SK-N-SH (cell line): Measurements from ENCODE around the gene BEST2. TPM values are rescaled to one million over a fixed set of nuclear protein-coding genes. Genes with fewer than 3 reads are reported as not detected.

Experiments used
- CTCF ChIA-PET: fragments of 300-600, 350-600 bp; formaldehyde crosslinking; extraction: SDS; loops from one replicate; lab custom pipeline; 2021; lab: Yijun Ruan, JAX
- POLR2A ChIA-PET: fragments of 350-600 bp; sonication (Branson Sonifier 250); formaldehyde crosslinking; extraction: SDS; loops from one replicate; lab custom pipeline; 2020; ENCODE audit warnings: antibody characterized with exemption, inconsistent platforms; lab: Yijun Ruan, JAX
- DNase-seq: peaks from one replicate; pipeline ENCODE4 v3.0.0; 2012
- H2AFZ ChIP-seq: fragments of 200-600 bp; sonication (generic); 2 replicates; pipeline ENCODE4 v1.8.1; 2016; ENCODE audit warnings: antibody characterized with exemption, mild to moderate bottlenecking, low read depth
- H3F3A ChIP-seq: fragments of 200-600 bp; sonication (generic); replicated peaks from 2 replicates; pipeline ENCODE3; 2016; ENCODE audit warnings: antibody characterized with exemption, mild to moderate bottlenecking; ENCODE audit not compliant: insufficient read depth
- H3K27ac ChIP-seq, 2 experiments: fragments of 200-500 bp in 1 of 2; fragments of 200-600 bp in 1 of 2; sonication (Bioruptor generic) in 1 of 2; sonication (generic), shearing (Covaris generic) in 1 of 2; 2 replicates each; pipeline versions ENCODE4 v1.5.1 to v1.6.1; 2014 to 2016; ENCODE audit warnings: low read depth in 2 of 2, inconsistent platforms in 1 of 2, low read length in 1 of 2, mild to moderate bottlenecking in 1 of 2, mixed read lengths in 1 of 2
- H3K27me3 ChIP-seq: fragments of 200-600 bp; sonication (generic), shearing (Covaris generic); 2 replicates; pipeline ENCODE4 v1.6.1; 2016; ENCODE audit warnings: mixed run types; ENCODE audit not compliant: insufficient read depth
- H3K36me3 ChIP-seq, 2 experiments: fragments of 200-500 bp in 1 of 2; fragments of 200-600 bp in 1 of 2; sonication (Bioruptor generic) in 1 of 2; sonication (generic) in 1 of 2; replicated peaks in 1 of 2; 2 replicates each; pipeline versions ENCODE3 to v1.5.1; 2014 to 2016; ENCODE audit warnings: low read length in 1 of 2, mild to moderate bottlenecking in 1 of 2; ENCODE audit not compliant: insufficient read depth in 2 of 2, control insufficient read depth in 1 of 2
- H3K4me1 ChIP-seq, 2 experiments: fragments of 200-500 bp in 1 of 2; fragments of 200-600 bp in 1 of 2; sonication (Bioruptor generic) in 1 of 2; sonication (generic), shearing (Covaris generic) in 1 of 2; 2 replicates each; pipeline versions ENCODE4 v1.5.1 to v1.6.1; 2014 to 2016; ENCODE audit warnings: low read depth in 1 of 2, low read length in 1 of 2, mixed run types in 1 of 2; ENCODE audit not compliant: insufficient read depth in 2 of 2, control insufficient read depth in 1 of 2
- H3K4me2 ChIP-seq: fragments of 200-600 bp; sonication (generic), shearing (Covaris generic); 2 replicates; pipeline ENCODE4 v1.6.1; 2017; ENCODE audit warnings: mixed run types
- H3K4me3 ChIP-seq, 2 experiments: fragments of 200-500 bp in 1 of 2; fragments of 200-600 bp in 1 of 2; sonication (Bioruptor generic) in 1 of 2; sonication (generic), shearing (Covaris generic) in 1 of 2; 2 replicates each; pipeline versions ENCODE4 v1.5.1 to v1.8.1; 2014 to 2016; ENCODE audit warnings: low read depth in 2 of 2, inconsistent platforms in 1 of 2, low read length in 1 of 2, mild to moderate bottlenecking in 1 of 2, mixed read lengths in 1 of 2, moderate library complexity in 1 of 2
- H3K79me2 ChIP-seq: fragments of 200-600 bp; sonication (generic); 2 replicates; pipeline ENCODE4 v1.8.1; 2017; ENCODE audit warnings: mild to moderate bottlenecking; ENCODE audit not compliant: insufficient read depth
- H3K9ac ChIP-seq: fragments of 200-600 bp; sonication (generic); 2 replicates; pipeline ENCODE4 v1.6.1; 2017; ENCODE audit warnings: mixed run types
- H3K9me2 ChIP-seq: fragments of 200-600 bp; sonication (generic); 2 replicates; pipeline ENCODE4 v1.6.1; 2017; ENCODE audit warnings: mixed run types
- H3K9me3 ChIP-seq: fragments of 200-600 bp; sonication (generic); 2 replicates; pipeline ENCODE4 v1.6.1; 2017; ENCODE audit warnings: mixed run types, mild to moderate bottlenecking, moderate library complexity
- H4K20me1 ChIP-seq: fragments of 200-600 bp; sonication (generic); 2 replicates; pipeline ENCODE4 v1.6.1; 2017; ENCODE audit warnings: mild to moderate bottlenecking, mixed run types; ENCODE audit not compliant: insufficient read depth
- CHD2 ChIP-seq: fragments of 150-350 bp; IDR thresholded peaks from 2 replicates; pipeline ENCODE4 v1.6.1; 2018; ENCODE audit warnings: low read length; ENCODE audit not compliant: partially characterized antibody
- EZH2phosphoT487 ChIP-seq: fragments of 200-600 bp; sonication (generic); IDR thresholded peaks from 2 replicates; pipeline ENCODE4 v1.6.1; 2017; ENCODE audit warnings: low read depth, mixed run types, mild to moderate bottlenecking, antibody characterized with exemption, moderate library complexity, borderline replicate concordance
- FOXJ3 ChIP-seq: sonication (generic); formaldehyde crosslinking; IDR thresholded peaks from 2 replicates; pipeline ENCODE4 v1.5.1; 2020; ENCODE audit warnings: mild to moderate bottlenecking, missing genetic modification reagents
- FOXM1 ChIP-seq: IDR thresholded peaks from 2 replicates; pipeline ENCODE4 v1.4.0; 2012; ENCODE audit warnings: low read depth, mild to moderate bottlenecking
- JUND ChIP-seq: IDR thresholded peaks from 2 replicates; pipeline ENCODE4 v1.4.0; 2012
- MXI1 ChIP-seq: IDR thresholded peaks from 2 replicates; pipeline ENCODE4 v1.6.1; 2012; ENCODE audit warnings: mild to moderate bottlenecking, low read depth, low read length, improper control_type of control experiment
- NRF1 ChIP-seq: IDR thresholded peaks from 2 replicates; pipeline ENCODE4 v1.6.1; 2012; ENCODE audit warnings: low read depth, mild to moderate bottlenecking, low read length
- POLR2AphosphoS5 ChIP-seq: IDR thresholded peaks from 2 replicates; pipeline ENCODE4 v1.6.1; 2012; ENCODE audit warnings: low read depth, low read length
- RFX5 ChIP-seq: IDR thresholded peaks from 2 replicates; pipeline ENCODE4 v1.6.1; 2012; ENCODE audit warnings: mild to moderate bottlenecking, improper control_type of control experiment, low read length
- RXRA ChIP-seq: IDR thresholded peaks from 2 replicates; pipeline ENCODE4 v1.4.0; 2012; ENCODE audit warnings: low read depth, mild to moderate bottlenecking, borderline replicate concordance
- TCF12 ChIP-seq: IDR thresholded peaks from 2 replicates; pipeline ENCODE4 v1.4.0; 2012
- WGBS: methylation state at CpG from one replicate; pipeline ENCODE4 v1.1.6; 2017; ENCODE audit warnings: low lambda C conversion rate; 5-methylcytosine and 5-hydroxymethylcytosine counted together
- polyA plus RNA-seq, 3 experiments: library from polyadenylated mRNA; depleted of rRNA; stranded (reverse); fragments of >200 nt; gene quantifications; 2 replicates each; pipeline ENCODE4 v1.2.3, GENCODE V29; 2012
- TF ChIP-seq, protein P1 (sequence below): IDR thresholded peaks from 2 replicates; pipeline ENCODE4 v1.6.1; 2012; ENCODE audit warnings: mild to moderate bottlenecking, low read depth, low read length, moderate library complexity

The BEST2 gene
- polyA plus RNA-seq, 1 of the 3 experiments (the other 2 are of a cell fraction), result not detected

GRCh38 chr19:12778017-12778904 lies 26.7 kb downstream of the BEST2 start (continued):
- TF ChIP-seq, protein P1, sequence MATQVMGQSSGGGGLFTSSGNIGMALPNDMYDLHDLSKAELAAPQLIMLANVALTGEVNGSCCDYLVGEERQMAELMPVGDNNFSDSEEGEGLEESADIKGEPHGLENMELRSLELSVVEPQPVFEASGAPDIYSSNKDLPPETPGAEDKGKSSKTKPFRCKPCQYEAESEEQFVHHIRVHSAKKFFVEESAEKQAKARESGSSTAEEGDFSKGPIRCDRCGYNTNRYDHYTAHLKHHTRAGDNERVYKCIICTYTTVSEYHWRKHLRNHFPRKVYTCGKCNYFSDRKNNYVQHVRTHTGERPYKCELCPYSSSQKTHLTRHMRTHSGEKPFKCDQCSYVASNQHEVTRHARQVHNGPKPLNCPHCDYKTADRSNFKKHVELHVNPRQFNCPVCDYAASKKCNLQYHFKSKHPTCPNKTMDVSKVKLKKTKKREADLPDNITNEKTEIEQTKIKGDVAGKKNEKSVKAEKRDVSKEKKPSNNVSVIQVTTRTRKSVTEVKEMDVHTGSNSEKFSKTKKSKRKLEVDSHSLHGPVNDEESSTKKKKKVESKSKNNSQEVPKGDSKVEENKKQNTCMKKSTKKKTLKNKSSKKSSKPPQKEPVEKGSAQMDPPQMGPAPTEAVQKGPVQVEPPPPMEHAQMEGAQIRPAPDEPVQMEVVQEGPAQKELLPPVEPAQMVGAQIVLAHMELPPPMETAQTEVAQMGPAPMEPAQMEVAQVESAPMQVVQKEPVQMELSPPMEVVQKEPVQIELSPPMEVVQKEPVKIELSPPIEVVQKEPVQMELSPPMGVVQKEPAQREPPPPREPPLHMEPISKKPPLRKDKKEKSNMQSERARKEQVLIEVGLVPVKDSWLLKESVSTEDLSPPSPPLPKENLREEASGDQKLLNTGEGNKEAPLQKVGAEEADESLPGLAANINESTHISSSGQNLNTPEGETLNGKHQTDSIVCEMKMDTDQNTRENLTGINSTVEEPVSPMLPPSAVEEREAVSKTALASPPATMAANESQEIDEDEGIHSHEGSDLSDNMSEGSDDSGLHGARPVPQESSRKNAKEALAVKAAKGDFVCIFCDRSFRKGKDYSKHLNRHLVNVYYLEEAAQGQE, result no peak
- TF ChIP-seq FOXJ3 (no peak), EZH2phosphoT487 (no peak), CHD2 (peak; percentile 93), MXI1 (peak; percentile 92), RFX5 (no peak), RXRA (no peak), TCF12 (peak; percentile 33; the same call in 1 of the 2 replicates), JUND (no peak), POLR2AphosphoS5 (0 out of 2 replicates have a peak, but pooled peaks have one; percentile 17)

GRCh38 chr19:12778905-12779161 lies 27.2 kb downstream of the BEST2 start:
- H3K4me1 ChIP-seq, result peaks cover 31 to 45% of the 10 kb centered on the region in 2 experiments; a peak in 3 of 4 replicates
- H3K36me3 ChIP-seq, result no peaks in the 10 kb centered on the region
- peak overlapping the region; percentile 90 to 98 for H3K27ac ChIP-seq
- TF ChIP-seq, protein P1, result no peak
- TF ChIP-seq POLR2AphosphoS5, result no peak
- no peak for TF ChIP-seq TCF12
- TF ChIP-seq FOXJ3, result no peak
- no peak for TF ChIP-seq FOXM1
- TF ChIP-seq NRF1, result no peak
- TF ChIP-seq, all 33 proteins: peak for 0
- Histone ChIP-seq H3K27me3 (no peaks in the 10 kb centered on the region), H4K20me1 (no peaks in the 10 kb centered on the region), H3K4me2 (peak overlapping the region; percentile 91), H3K9ac (peak overlapping the region; percentile 51; the same call in 1 of the 2 replicates), H3K79me2 (no peaks in the 10 kb centered on the region), H3K9me3 (no peaks in the 10 kb centered on the region), H3K4me3 (peak overlapping the region in 1 of 2 experiments; percentile 52; a peak in 2 of 4 replicates), H3K9me2 (no peaks in the 10 kb centered on the region), H2AFZ (peak overlapping the region; percentile 80), H3F3A (peaks cover 39% of the 10 kb centered on the region)
- 44% methylated on average over 6 of the region's 6 CpGs for WGBS
- POLR2A ChIA-PET, result interaction anchor here (1.0 to 3.5 kb wide), 5 partner anchors 9 to 22 kb away, joined by 3 to 88 read pairs (median 5); partner anchors contain the start of gene JUNB
- CTCF ChIA-PET, result interaction anchor here (1.0 to 12.1 kb wide), 15 partner anchors 9 to 313 kb away, joined by 3 to 447 read pairs (median 8); partner anchors contain the start of genes JUNB, MAST1, PRDX2 and RNASEH2A
- no peak for DNase-seq
